ENCODE measurements around the gene AGAP9. TPM values are rescaled to one million over a fixed set of nuclear protein-coding genes. Genes with fewer than 3 reads are reported as not detected.

The AGAP9 gene
- polyA plus RNA-seq, 1 donor from 2014 or later: 12.0 TPM

DNA sequence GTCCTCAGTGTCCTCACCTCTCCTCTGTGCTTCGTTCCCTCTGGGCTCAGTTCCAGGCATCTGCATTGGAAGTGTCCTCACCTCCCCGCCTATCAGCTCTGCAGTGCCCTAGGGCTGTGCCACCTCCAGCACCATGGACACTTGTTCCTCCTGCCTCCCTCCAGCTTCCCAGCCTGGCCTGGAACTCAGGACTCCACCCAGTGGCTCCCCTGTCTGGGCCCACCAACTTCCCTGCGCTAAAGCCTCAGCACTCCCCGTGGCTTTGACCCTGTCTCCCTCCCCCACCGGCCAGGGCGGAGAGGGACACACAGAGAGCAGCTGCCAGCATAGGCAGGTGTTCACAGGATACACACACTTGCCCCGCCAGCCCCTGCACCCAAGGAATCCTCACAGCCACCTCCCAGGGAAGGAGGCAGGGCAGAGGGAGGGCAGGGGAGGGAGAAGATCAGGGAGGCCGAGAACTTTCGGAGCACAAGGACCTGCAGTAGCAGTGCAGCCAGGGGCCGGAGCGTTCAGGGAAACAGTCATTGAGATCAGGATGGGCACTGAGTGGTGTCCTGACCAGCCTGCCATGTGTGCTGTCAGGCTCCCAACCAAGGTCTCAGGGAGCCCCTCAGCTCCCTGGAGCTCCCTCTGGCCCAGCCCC lies 70.8 kb downstream of the AGAP9 start:
- Histone ChIP-seq H4K20me1 (ENCODE audit: insufficient read depth) (no peaks in the 10 kb centered on the region), H3K36me3 (ENCODE audit: insufficient read depth, low read length) (no peaks in the 10 kb centered on the region), H3K9ac (ENCODE audit: low read length) (no peak overlapping the region), H3K4me3 (ENCODE audit: low read length) (no peak overlapping the region), H3K9me3 (ENCODE audit: low read length) (no peaks in the 10 kb centered on the region), H3F3A (ENCODE audit: insufficient read depth, low read length, poor library complexity, severe bottlenecking) (no peaks in the 10 kb centered on the region), H3K79me2 (replicated peaks; ENCODE audit: insufficient read depth, low read length) (no peaks in the 10 kb centered on the region), H3K27ac (ENCODE audit: low read length) (no peak overlapping the region), H3K9me2 (ENCODE audit: insufficient read depth, low read length) (no peaks in the 10 kb centered on the region), H2AFZ (ENCODE audit: low read depth, low read length) (no peak overlapping the region), H3K4me2 (ENCODE audit: low read length) (no peak overlapping the region), H3K27me3 (ENCODE audit: insufficient read depth, low read depth, low read length) (no peaks in the 10 kb centered on the region)
- TF ChIP-seq, protein P1, sequence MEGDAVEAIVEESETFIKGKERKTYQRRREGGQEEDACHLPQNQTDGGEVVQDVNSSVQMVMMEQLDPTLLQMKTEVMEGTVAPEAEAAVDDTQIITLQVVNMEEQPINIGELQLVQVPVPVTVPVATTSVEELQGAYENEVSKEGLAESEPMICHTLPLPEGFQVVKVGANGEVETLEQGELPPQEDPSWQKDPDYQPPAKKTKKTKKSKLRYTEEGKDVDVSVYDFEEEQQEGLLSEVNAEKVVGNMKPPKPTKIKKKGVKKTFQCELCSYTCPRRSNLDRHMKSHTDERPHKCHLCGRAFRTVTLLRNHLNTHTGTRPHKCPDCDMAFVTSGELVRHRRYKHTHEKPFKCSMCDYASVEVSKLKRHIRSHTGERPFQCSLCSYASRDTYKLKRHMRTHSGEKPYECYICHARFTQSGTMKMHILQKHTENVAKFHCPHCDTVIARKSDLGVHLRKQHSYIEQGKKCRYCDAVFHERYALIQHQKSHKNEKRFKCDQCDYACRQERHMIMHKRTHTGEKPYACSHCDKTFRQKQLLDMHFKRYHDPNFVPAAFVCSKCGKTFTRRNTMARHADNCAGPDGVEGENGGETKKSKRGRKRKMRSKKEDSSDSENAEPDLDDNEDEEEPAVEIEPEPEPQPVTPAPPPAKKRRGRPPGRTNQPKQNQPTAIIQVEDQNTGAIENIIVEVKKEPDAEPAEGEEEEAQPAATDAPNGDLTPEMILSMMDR (IDR thresholded peaks at IDR 0.05; ENCODE audit: poor library complexity, severe bottlenecking): no peak
- no peak for TF ChIP-seq SMC3 (conservative IDR thresholded peaks at IDR 0.05; ENCODE audit: poor library complexity)
- TF ChIP-seq, protein P2, sequence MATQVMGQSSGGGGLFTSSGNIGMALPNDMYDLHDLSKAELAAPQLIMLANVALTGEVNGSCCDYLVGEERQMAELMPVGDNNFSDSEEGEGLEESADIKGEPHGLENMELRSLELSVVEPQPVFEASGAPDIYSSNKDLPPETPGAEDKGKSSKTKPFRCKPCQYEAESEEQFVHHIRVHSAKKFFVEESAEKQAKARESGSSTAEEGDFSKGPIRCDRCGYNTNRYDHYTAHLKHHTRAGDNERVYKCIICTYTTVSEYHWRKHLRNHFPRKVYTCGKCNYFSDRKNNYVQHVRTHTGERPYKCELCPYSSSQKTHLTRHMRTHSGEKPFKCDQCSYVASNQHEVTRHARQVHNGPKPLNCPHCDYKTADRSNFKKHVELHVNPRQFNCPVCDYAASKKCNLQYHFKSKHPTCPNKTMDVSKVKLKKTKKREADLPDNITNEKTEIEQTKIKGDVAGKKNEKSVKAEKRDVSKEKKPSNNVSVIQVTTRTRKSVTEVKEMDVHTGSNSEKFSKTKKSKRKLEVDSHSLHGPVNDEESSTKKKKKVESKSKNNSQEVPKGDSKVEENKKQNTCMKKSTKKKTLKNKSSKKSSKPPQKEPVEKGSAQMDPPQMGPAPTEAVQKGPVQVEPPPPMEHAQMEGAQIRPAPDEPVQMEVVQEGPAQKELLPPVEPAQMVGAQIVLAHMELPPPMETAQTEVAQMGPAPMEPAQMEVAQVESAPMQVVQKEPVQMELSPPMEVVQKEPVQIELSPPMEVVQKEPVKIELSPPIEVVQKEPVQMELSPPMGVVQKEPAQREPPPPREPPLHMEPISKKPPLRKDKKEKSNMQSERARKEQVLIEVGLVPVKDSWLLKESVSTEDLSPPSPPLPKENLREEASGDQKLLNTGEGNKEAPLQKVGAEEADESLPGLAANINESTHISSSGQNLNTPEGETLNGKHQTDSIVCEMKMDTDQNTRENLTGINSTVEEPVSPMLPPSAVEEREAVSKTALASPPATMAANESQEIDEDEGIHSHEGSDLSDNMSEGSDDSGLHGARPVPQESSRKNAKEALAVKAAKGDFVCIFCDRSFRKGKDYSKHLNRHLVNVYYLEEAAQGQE (IDR thresholded peaks at IDR 0.05; ENCODE audit: borderline replicate concordance): no peak
- no peak for TF ChIP-seq EP300 (conservative IDR thresholded peaks at IDR 0.05; ENCODE audit: poor library complexity, severe bottlenecking)
- TF ChIP-seq POLR2AphosphoS5 (IDR thresholded peaks at IDR 0.05): no peak
- no peak for TF ChIP-seq RAD21 (conservative IDR thresholded peaks at IDR 0.05)
- no peak for TF ChIP-seq TAF1 (IDR thresholded peaks at IDR 0.05; ENCODE audit: low read depth)
- TF ChIP-seq MXI1 (conservative IDR thresholded peaks at IDR 0.05; ENCODE audit: poor library complexity, severe bottlenecking): no peak
- TF ChIP-seq EZH2 (IDR thresholded peaks at IDR 0.05; ENCODE audit: borderline replicate concordance, insufficient read depth, low read length, poor library complexity, severe bottlenecking): no peak

DNA sequence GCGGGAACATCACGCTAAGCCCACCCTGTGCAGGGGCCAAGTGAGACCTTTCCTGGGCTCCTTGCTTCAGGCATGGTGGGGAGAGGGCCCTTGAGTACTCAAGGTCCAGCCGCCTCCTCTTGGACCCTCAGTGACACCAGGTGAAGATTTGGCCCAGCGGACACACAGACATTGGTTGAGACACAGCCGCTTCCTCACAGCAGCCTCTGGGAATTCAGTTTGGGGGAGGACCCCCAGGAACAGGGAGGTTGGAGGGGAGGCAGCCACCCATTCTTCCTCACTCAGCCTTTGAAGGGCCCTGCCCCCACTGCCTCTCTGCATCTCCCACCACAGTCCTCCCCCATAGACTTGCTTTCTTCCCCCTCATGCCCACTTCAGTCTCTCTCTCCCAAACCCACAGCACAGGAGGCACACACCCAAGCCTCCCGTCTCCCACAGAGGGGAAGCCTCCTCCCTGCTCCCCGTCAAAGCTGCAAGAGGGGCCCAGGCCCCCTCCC lies 71.4 kb downstream of the AGAP9 start:
- Histone ChIP-seq H2AFZ (ENCODE audit: low read depth, low read length) (no peak overlapping the region), H3K4me2 (ENCODE audit: low read length) (no peak overlapping the region), H3K9me2 (ENCODE audit: insufficient read depth, low read length) (no peaks in the 10 kb centered on the region), H4K20me1 (ENCODE audit: insufficient read depth) (no peaks in the 10 kb centered on the region), H3K9ac (ENCODE audit: low read length) (no peak overlapping the region), H3K36me3 (ENCODE audit: insufficient read depth, low read length) (no peaks in the 10 kb centered on the region), H3K27ac (ENCODE audit: low read length) (no peak overlapping the region), H3K4me3 (ENCODE audit: low read length) (no peak overlapping the region), H3K79me2 (replicated peaks; ENCODE audit: insufficient read depth, low read length) (no peaks in the 10 kb centered on the region), H3K9me3 (ENCODE audit: low read length) (no peaks in the 10 kb centered on the region), H3K27me3 (ENCODE audit: insufficient read depth, low read depth, low read length) (no peaks in the 10 kb centered on the region), H3F3A (ENCODE audit: insufficient read depth, low read length, poor library complexity, severe bottlenecking) (no peaks in the 10 kb centered on the region)
- TF ChIP-seq, protein P2 (IDR thresholded peaks at IDR 0.05; ENCODE audit: borderline replicate concordance): no peak
- TF ChIP-seq EZH2 (IDR thresholded peaks at IDR 0.05; ENCODE audit: borderline replicate concordance, insufficient read depth, low read length, poor library complexity, severe bottlenecking) (no peak), TAF1 (IDR thresholded peaks at IDR 0.05; ENCODE audit: low read depth) (no peak), MXI1 (conservative IDR thresholded peaks at IDR 0.05; ENCODE audit: poor library complexity, severe bottlenecking) (no peak), RAD21 (conservative IDR thresholded peaks at IDR 0.05) (no peak), POLR2AphosphoS5 (IDR thresholded peaks at IDR 0.05) (no peak), EP300 (conservative IDR thresholded peaks at IDR 0.05; ENCODE audit: poor library complexity, severe bottlenecking) (no peak), SMC3 (conservative IDR thresholded peaks at IDR 0.05; ENCODE audit: poor library complexity) (no peak)
- TF ChIP-seq, protein P1 (IDR thresholded peaks at IDR 0.05; ENCODE audit: poor library complexity, severe bottlenecking): no peak

Measured in neural cell (in vitro differentiated cells).